Superior temporal gyrus (tissue), 1 donor: Measurements from ENCODE around the gene TIPIN.
"Not testable (repeated sequence)": the region's sequence is repeated elsewhere in the genome, so short reads cannot be mapped to it uniquely, and the experiment has no call there.

Experiments
- DNase-seq: peaks from one replicate; pipeline ENCODE4 v3.0.0-alpha.2; 2016; ENCODE audit errors: extremely low spot score

Gene TIPIN

GRCh38 chr15:66386204-66387123 lies 30.0 kb upstream of the TIPIN start, which contains the start of gene MAP2K1:
TSS of gene MAP2K1 (plus strand) at chr15:66386912. CDS start at chr15:66387348, 436 bp downstream.
- peak; percentile 97 for DNase-seq

GRCh38 chr15:66381376-66381775 lies 24.9 kb upstream of the TIPIN start:
- not testable (repeated sequence) for DNase-seq

GRCh38 chr15:66378814-66379430 lies 22.4 kb upstream of the TIPIN start:
- no peak for DNase-seq

GRCh38 chr15:66374179-66374578 lies 17.7 kb upstream of the TIPIN start:
- DNase-seq: no peak

GRCh38 chr15:66369773-66370651 lies 13.5 kb upstream of the TIPIN start:
- no peak for DNase-seq

- no peak for DNase-seq
Measured at GRCh38 chr15:66364944-66365528, 8.6 kb upstream of the TIPIN start.

- DNase-seq: no peak
Measured at GRCh38 chr15:66362776-66363175, 6.3 kb upstream of the TIPIN start.

GRCh38 chr15:66361745-66362460 lies 5.4 kb upstream of the TIPIN start:
- not testable (repeated sequence) for DNase-seq

GRCh38 chr15:66359740-66360139 lies 3.3 kb upstream of the TIPIN start:
- DNase-seq: no peak

GRCh38 chr15:66356077-66356358 lies 467 bp downstream of the TIPIN start:
- no peak for DNase-seq

- not testable (repeated sequence) for DNase-seq
Measured at GRCh38 chr15:66348530-66348929, 8.0 kb downstream of the TIPIN start.

- DNase-seq: no peak
Measured at GRCh38 chr15:66328771-66329170, 27.7 kb downstream of the TIPIN start.

- DNase-seq: no peak
Measured at GRCh38 chr15:66327736-66328135, 28.7 kb downstream of the TIPIN start.

- DNase-seq: peak; percentile 39
Measured at GRCh38 chr15:66326051-66326450, 30.4 kb downstream of the TIPIN start.

GRCh38 chr15:66323312-66323928 lies 33.1 kb downstream of the TIPIN start:
- DNase-seq: no peak

- no peak for DNase-seq
Measured at GRCh38 chr15:66312144-66312543, 44.3 kb downstream of the TIPIN start.

GRCh38 chr15:66310786-66311185 lies 45.7 kb downstream of the TIPIN start:
- no peak for DNase-seq

- no peak for DNase-seq
Measured at GRCh38 chr15:66309828-66310227, 46.7 kb downstream of the TIPIN start.

- DNase-seq: no peak
Measured at GRCh38 chr15:66308531-66308930, 48.0 kb downstream of the TIPIN start.

- no peak for DNase-seq
Measured at GRCh38 chr15:66306381-66306780, 50.1 kb downstream of the TIPIN start.

- DNase-seq: not testable (repeated sequence)
Measured at GRCh38 chr15:66304425-66304824, 52.1 kb downstream of the TIPIN start.
